Smooth muscle cell (in vitro differentiated cells): ENCODE measurements around the gene MMP23B. TPM values are rescaled to one million over a fixed set of nuclear protein-coding genes. Genes with fewer than 3 reads are reported as not detected.

Source experiments
- DNase-seq: peaks from one replicate; lab custom pipeline; 2025; ENCODE audit not compliant: unreplicated experiment; lab: John Stamatoyannopoulos, UW
- H2AFZ ChIP-seq: fragments of 200-600 bp; sonication (generic); 2 replicates; pipeline ENCODE4 v1.6.0; 2016; ENCODE audit warnings: antibody characterized with exemption, low read depth, mild to moderate bottlenecking
- H3F3A ChIP-seq: fragments of 200-600 bp; sonication (generic); 2 replicates; pipeline ENCODE4 v1.6.0; 2017; ENCODE audit warnings: antibody characterized with exemption, low read depth
- H3K27ac ChIP-seq: fragments of 200-600 bp; sonication (generic); 2 replicates; pipeline ENCODE4 v1.5.1; 2016; ENCODE audit warnings: low read depth, mild to moderate bottlenecking
- H3K27me3 ChIP-seq: fragments of 200-600 bp; sonication (generic); 2 replicates; pipeline ENCODE4 v1.6.1; 2016; ENCODE audit warnings: low read depth, mild to moderate bottlenecking
- H3K36me3 ChIP-seq: fragments of 200-600 bp; sonication (generic); 2 replicates; pipeline ENCODE4 v1.5.1; 2016; ENCODE audit warnings: low read depth
- H3K4me1 ChIP-seq: fragments of 200-600 bp; sonication (generic); 2 replicates; pipeline ENCODE4 v1.5.1; 2016; ENCODE audit warnings: low read depth
- H3K4me2 ChIP-seq: fragments of 200-600 bp; sonication (generic); 2 replicates; pipeline ENCODE4 v1.6.0; 2016; ENCODE audit warnings: mild to moderate bottlenecking
- H3K4me3 ChIP-seq: fragments of 200-600 bp; sonication (generic); 2 replicates; pipeline ENCODE4 v1.5.1; 2016; ENCODE audit warnings: mild to moderate bottlenecking
- H3K79me2 ChIP-seq: fragments of 200-600 bp; sonication (generic); 2 replicates; pipeline ENCODE4 v1.6.0; 2016; ENCODE audit warnings: low read depth, mild to moderate bottlenecking
- H3K9ac ChIP-seq: fragments of 200-600 bp; sonication (generic); 2 replicates; pipeline ENCODE4 v1.6.0; 2016; ENCODE audit warnings: low read depth
- H3K9me3 ChIP-seq: fragments of 200-600 bp; sonication (generic); replicated peaks from 2 replicates; pipeline ENCODE4 v1.5.1; 2016; ENCODE audit warnings: low read depth
- H4K20me1 ChIP-seq: fragments of 200-600 bp; sonication (generic); 2 replicates; pipeline ENCODE4 v1.6.0; 2016; ENCODE audit warnings: low read depth
- CTCF ChIP-seq: fragments of 200-600 bp; sonication (generic); IDR thresholded peaks from 2 replicates; pipeline ENCODE4 v1.5.1; 2017; ENCODE audit warnings: borderline replicate concordance, mild to moderate bottlenecking, antibody characterized with exemption; ENCODE audit not compliant: insufficient read depth, poor library complexity, severe bottlenecking
- WGBS: methylation state at CpG from one replicate; pipeline ENCODE4 v1.1.7; 2016; ENCODE audit warnings: low lambda C conversion rate; 5-methylcytosine and 5-hydroxymethylcytosine counted together
- polyA plus RNA-seq: library from polyadenylated mRNA; unstranded; fragments of >200 nt; fragmentation: Nextera tagmentation; extraction: Ambion mirVana; gene quantifications from 2 replicates; pipeline ENCODE4 v1.2.1, GENCODE V29; 2016
- total RNA-seq: library from RNA; depleted of rRNA; stranded (reverse); fragments of >200 nt; gene quantifications from 2 replicates; pipeline ENCODE4 v1.2.3, GENCODE V29; 2014

The MMP23B gene
- total and polyA plus RNA-seq, 2 experiments from 2014 or later, result 81.7 to 218 TPM

GRCh38 chr1:1683104-1683905 lies 51.3 kb downstream of the MMP23B start:
- Histone ChIP-seq H3K4me3 (no peak overlapping the region), H3K4me2 (no peak overlapping the region), H3K9me3 (no peaks in the 10 kb centered on the region), H3K9ac (no peak overlapping the region), H3K27ac (no peak overlapping the region), H3K36me3 (no peaks in the 10 kb centered on the region), H3K4me1 (no peaks in the 10 kb centered on the region), H4K20me1 (peaks cover 92% of the 10 kb centered on the region), H3F3A (peaks cover 3% of the 10 kb centered on the region), H3K79me2 (peaks cover 90% of the 10 kb centered on the region), H2AFZ (no peak overlapping the region), H3K27me3 (no peaks in the 10 kb centered on the region)
- no peak for TF ChIP-seq CTCF
- DNase-seq, result no peak
- WGBS, result 84% methylated on average over 26 of the region's 26 CpGs

Other genes starting within 250 kb of the MMP23B start
- 172 and 180 TPM in 2 replicates for gene CCNL2, start 232.8 kb upstream of the MMP23B start, total RNA-seq
- 144 and 226 TPM in 2 replicates for gene CCNL2, start 232.8 kb upstream of the MMP23B start, polyA plus RNA-seq
- 99.0 and 99.6 TPM in 2 replicates for gene MRPL20, start 224.9 kb upstream of the MMP23B start, total RNA-seq
- gene MRPL20, start 224.9 kb upstream of the MMP23B start, polyA plus RNA-seq, result 147 and 161 TPM in 2 replicates
- 5.3 and 10.1 TPM in 2 replicates for gene ANKRD65, start 210.9 kb upstream of the MMP23B start, total RNA-seq
- gene ANKRD65, start 210.9 kb upstream of the MMP23B start, polyA plus RNA-seq, result 6.1 and 30.1 TPM in 2 replicates
- gene VWA1, start 196.5 kb upstream of the MMP23B start, total RNA-seq, result 25.1 and 29.5 TPM in 2 replicates
- 79.2 and 156 TPM in 2 replicates for gene VWA1, start 196.5 kb upstream of the MMP23B start, polyA plus RNA-seq
- gene ATAD3C, start 182.5 kb upstream of the MMP23B start, total RNA-seq, result 0.09 and 0.40 TPM in 2 replicates
- 0.86 and 2.6 TPM in 2 replicates for gene ATAD3C, start 182.5 kb upstream of the MMP23B start, polyA plus RNA-seq
- gene ATAD3B, start 160.4 kb upstream of the MMP23B start, total RNA-seq, result 6.7 and 8.6 TPM in 2 replicates
- 20.2 and 27.4 TPM in 2 replicates for gene ATAD3B, start 160.4 kb upstream of the MMP23B start, polyA plus RNA-seq
- gene ATAD3A, start 120.0 kb upstream of the MMP23B start, total RNA-seq, result 14.3 and 16.0 TPM in 2 replicates
- 58.0 and 68.7 TPM in 2 replicates for gene ATAD3A, start 120.0 kb upstream of the MMP23B start, polyA plus RNA-seq
- 1.9 and 12.2 TPM in 2 replicates for gene TMEM240, start 91.5 kb upstream of the MMP23B start, total RNA-seq
- 2.7 and 4.0 TPM in 2 replicates for gene TMEM240, start 91.5 kb upstream of the MMP23B start, polyA plus RNA-seq
- gene SSU72, start 57.3 kb upstream of the MMP23B start, total RNA-seq, result 77.3 and 116 TPM in 2 replicates
- gene SSU72, start 57.3 kb upstream of the MMP23B start, polyA plus RNA-seq, result 223 and 231 TPM in 2 replicates
- 3.3 and 9.1 TPM in 2 replicates for gene FNDC10, start 32.0 kb upstream of the MMP23B start, total RNA-seq
- 14.2 and 22.5 TPM in 2 replicates for gene FNDC10, start 32.0 kb upstream of the MMP23B start, polyA plus RNA-seq
- gene MIB2, start 16.7 kb upstream of the MMP23B start, total RNA-seq, result 21.9 and 42.7 TPM in 2 replicates
- 61.2 and 71.2 TPM in 2 replicates for gene MIB2, start 16.7 kb upstream of the MMP23B start, polyA plus RNA-seq
- 12.1 and 15.6 TPM in 2 replicates for gene CDK11B, start 26.8 kb downstream of the MMP23B start, total RNA-seq
- 13.7 and 21.1 TPM in 2 replicates for gene CDK11B, start 26.8 kb downstream of the MMP23B start, polyA plus RNA-seq
- gene SLC35E2B, start 60.6 kb downstream of the MMP23B start, total RNA-seq, result 24.2 and 32.4 TPM in 2 replicates
- 19.7 and 22.6 TPM in 2 replicates for gene SLC35E2B, start 60.6 kb downstream of the MMP23B start, polyA plus RNA-seq
- 9.0 and 20.9 TPM in 2 replicates for gene CDK11A, start 92.2 kb downstream of the MMP23B start, total RNA-seq
- gene CDK11A, start 92.2 kb downstream of the MMP23B start, polyA plus RNA-seq, result 19.8 and 31.2 TPM in 2 replicates
- gene NADK, start 146.3 kb downstream of the MMP23B start, total RNA-seq, result 27.2 and 32.7 TPM in 2 replicates
- 37.8 and 39.0 TPM in 2 replicates for gene NADK, start 146.3 kb downstream of the MMP23B start, polyA plus RNA-seq